ENCODE results near the gene RAB14.
"Not testable (repeated sequence)": the region's sequence is repeated elsewhere in the genome, so short reads cannot be mapped to it uniquely, and the experiment has no call there.

Gene RAB14

DNA sequence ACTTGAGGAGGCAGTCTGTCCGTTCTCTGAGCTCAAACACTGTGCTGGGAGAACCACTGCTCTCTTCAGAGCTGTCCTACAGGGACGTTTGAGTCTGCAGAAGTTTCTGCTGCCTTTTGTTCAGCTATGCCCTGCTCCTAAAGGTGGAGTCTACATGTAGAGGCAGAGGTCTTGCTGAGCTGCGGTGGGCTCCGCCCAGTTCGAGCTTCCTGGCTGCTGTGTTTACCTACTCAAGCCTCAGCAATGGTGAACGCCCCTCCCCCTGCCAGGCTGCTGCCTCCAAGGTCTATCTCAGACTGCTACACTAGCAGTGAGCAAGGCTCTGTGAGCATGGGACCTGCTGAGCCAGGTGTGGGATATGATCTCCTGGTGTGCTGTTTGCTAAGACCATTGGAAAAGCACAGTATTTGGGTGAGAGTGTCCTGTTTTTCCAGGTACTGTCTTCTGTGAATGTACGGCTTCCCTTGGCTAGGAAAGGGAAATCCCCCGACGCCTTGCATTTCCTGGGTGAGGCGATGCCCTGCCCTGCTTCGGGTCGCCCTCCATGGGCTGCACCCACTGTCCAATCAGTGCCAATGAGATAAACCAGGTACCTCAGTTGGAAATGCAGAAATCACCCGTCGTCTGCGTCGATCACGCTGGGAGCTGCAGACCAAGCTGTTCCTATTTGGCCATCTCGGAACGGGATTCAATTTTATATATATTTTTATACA lies 68.4 kb downstream of the RAB14 start (continued):
- no peak for TF ChIP-seq ZNF211 (tag by site-specific recombination; IDR thresholded peaks at IDR 0.05; ENCODE audit: low read depth)
- TF ChIP-seq ZNF677 (tag by site-specific recombination; IDR thresholded peaks at IDR 0.05), result no peak
- TF ChIP-seq SP7 (tag by site-specific recombination; IDR thresholded peaks at IDR 0.05), result no peak
- TF ChIP-seq, protein P1, sequence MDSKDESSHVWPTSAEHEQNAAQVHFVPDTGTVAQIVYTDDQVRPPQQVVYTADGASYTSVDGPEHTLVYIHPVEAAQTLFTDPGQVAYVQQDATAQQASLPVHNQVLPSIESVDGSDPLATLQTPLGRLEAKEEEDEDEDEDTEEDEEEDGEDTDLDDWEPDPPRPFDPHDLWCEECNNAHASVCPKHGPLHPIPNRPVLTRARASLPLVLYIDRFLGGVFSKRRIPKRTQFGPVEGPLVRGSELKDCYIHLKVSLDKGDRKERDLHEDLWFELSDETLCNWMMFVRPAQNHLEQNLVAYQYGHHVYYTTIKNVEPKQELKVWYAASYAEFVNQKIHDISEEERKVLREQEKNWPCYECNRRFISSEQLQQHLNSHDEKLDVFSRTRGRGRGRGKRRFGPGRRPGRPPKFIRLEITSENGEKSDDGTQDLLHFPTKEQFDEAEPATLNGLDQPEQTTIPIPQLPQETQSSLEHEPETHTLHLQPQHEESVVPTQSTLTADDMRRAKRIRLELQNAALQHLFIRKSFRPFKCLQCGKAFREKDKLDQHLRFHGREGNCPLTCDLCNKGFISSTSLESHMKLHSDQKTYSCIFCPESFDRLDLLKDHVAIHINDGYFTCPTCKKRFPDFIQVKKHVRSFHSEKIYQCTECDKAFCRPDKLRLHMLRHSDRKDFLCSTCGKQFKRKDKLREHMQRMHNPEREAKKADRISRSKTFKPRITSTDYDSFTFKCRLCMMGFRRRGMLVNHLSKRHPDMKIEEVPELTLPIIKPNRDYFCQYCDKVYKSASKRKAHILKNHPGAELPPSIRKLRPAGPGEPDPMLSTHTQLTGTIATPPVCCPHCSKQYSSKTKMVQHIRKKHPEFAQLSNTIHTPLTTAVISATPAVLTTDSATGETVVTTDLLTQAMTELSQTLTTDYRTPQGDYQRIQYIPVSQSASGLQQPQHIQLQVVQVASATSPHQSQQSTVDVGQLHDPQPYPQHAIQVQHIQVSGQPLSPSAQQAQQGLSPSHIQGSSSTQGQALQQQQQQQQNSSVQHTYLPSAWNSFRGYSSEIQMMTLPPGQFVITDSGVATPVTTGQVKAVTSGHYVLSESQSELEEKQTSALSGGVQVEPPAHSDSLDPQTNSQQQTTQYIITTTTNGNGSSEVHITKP (tag by site-specific recombination; IDR thresholded peaks at IDR 0.05), result no peak
- TF ChIP-seq, protein P2, sequence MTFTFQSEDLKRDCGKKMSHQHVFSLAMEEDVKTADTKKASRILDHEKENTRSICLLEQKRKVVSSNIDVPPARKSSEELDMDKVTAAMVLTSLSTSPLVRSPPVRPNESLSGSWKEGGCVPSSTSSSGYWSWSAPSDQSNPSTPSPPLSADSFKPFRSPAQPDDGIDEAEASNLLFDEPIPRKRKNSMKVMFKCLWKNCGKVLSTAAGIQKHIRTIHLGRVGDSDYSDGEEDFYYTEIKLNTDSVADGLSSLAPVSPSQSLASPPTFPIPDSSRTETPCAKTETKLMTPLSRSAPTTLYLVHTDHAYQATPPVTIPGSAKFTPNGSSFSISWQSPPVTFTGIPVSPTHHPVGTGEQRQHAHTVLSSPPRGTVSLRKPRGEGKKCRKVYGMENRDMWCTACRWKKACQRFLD (tag by site-specific recombination; IDR thresholded peaks at IDR 0.05), result no peak
- TF ChIP-seq, protein P3, sequence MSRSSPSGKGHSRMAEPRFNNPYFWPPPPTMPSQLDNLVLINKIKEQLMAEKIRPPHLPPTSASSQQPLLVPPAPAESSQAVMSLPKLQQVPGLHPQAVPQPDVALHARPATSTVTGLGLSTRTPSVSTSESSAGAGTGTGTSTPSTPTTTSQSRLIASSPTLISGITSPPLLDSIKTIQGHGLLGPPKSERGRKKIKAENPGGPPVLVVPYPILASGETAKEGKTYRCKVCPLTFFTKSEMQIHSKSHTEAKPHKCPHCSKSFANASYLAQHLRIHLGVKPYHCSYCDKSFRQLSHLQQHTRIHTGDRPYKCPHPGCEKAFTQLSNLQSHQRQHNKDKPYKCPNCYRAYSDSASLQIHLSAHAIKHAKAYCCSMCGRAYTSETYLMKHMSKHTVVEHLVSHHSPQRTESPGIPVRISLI (tag by site-specific recombination; IDR thresholded peaks at IDR 0.05), result no peak
- TF ChIP-seq ZNF354C (tag by site-specific recombination; IDR thresholded peaks at IDR 0.05; ENCODE audit: borderline replicate concordance, low read depth), result no peak
- TF ChIP-seq ZFHX2 (tag by site-specific recombination; conservative IDR thresholded peaks at IDR 0.05), result no peak
- TF ChIP-seq IKZF3 (tag by site-specific recombination; IDR thresholded peaks at IDR 0.05), result no peak
- no peak for TF ChIP-seq ZNF19 (tag by site-specific recombination; IDR thresholded peaks at IDR 0.05; ENCODE audit: low read depth)
- no peak for TF ChIP-seq ZNF324 (tag by site-specific recombination; IDR thresholded peaks at IDR 0.05)

DNA sequence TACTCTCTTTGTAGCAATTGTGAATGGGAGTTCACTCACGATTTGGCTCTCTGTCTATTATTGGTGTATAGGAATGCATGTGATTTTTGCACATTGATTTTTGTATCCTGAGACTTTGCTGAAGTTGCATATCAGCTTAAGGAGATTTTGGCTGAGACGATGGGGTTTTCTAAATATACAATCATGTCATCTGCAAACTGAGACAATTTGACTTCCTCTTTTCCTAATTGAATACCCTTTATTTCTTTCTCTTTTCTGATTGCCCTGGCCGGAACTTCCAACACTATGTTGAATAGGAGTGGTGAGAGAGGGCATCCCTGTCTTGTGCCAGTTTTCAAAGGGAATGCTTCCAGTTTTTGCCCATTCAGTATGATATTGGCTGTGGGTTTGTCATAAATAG lies 72.3 kb downstream of the RAB14 start:
- H3K4me3 ChIP-seq (ENCODE audit: low read depth, low read length); POLR2A ChIA-PET; H3K9me3 ChIP-seq (ENCODE audit: control insufficient read depth, insufficient read depth, low read depth, low read length); H3K4me1 ChIP-seq (ENCODE audit: control insufficient read depth, insufficient read depth, low read length); H3K27ac ChIP-seq (ENCODE audit: extremely low read depth, low read depth, low read length); H3K36me3 ChIP-seq (ENCODE audit: control insufficient read depth in 2 of 2, insufficient read depth in 1 of 2, low read length in 2 of 2): not testable (repeated sequence)
- CTCF ChIA-PET, result interaction anchor here (0.7 kb wide), 2 partner anchors 193 to 460 kb away, joined by 4 to 5 read pairs; no protein-coding TSS in a partner anchor

Data from HEK293 (cell line).